SJCRH30 (cell line): Measurements from ENCODE around the gene MEOX2. TPM values are rescaled to one million over a fixed set of nuclear protein-coding genes. Genes with fewer than 3 reads are reported as not detected.

Source experiments
- DNase-seq, 2 experiments: peaks; one replicate each; pipeline ENCODE4 v3.0.0-alpha.2; 2015 to 2020
- H3K27ac ChIP-seq: fragments of 250-450 bp; sonication (Bioruptor Pico); 2 replicates; pipeline ENCODE4 v1.5.1; 2020; ENCODE audit warnings: mild to moderate bottlenecking, moderate library complexity
- H3K27me3 ChIP-seq: fragments of 250-450 bp; sonication (Bioruptor Pico); 2 replicates; pipeline ENCODE4 v1.5.1; 2020; ENCODE audit warnings: mild to moderate bottlenecking, moderate library complexity
- H3K36me3 ChIP-seq: fragments of 250-450 bp; sonication (Bioruptor Pico); 2 replicates; pipeline ENCODE4 v1.5.1; 2020; ENCODE audit warnings: mild to moderate bottlenecking, moderate library complexity
- H3K4me1 ChIP-seq: fragments of 250-450 bp; sonication (Bioruptor Pico); 2 replicates; pipeline ENCODE4 v1.5.1; 2020; ENCODE audit warnings: mild to moderate bottlenecking, moderate library complexity
- H3K4me3 ChIP-seq: fragments of 250-450 bp; sonication (Bioruptor Pico); 2 replicates; pipeline ENCODE4 v1.5.1; 2020; ENCODE audit warnings: mild to moderate bottlenecking, moderate library complexity
- H3K9me3 ChIP-seq: fragments of 250-450 bp; sonication (Bioruptor Pico); replicated peaks from 2 replicates; pipeline ENCODE4 v1.5.1; 2020; ENCODE audit warnings: mild to moderate bottlenecking, moderate library complexity
- total RNA-seq: library from RNA; depleted of rRNA; stranded (reverse); fragments of >200 nt; shearing (Covaris generic); gene quantifications from 2 replicates; pipeline ENCODE4 v1.2.3, GENCODE V29; 2014

The MEOX2 gene
- total RNA-seq, 1 experiment from 2014 or later: not detected

DNA sequence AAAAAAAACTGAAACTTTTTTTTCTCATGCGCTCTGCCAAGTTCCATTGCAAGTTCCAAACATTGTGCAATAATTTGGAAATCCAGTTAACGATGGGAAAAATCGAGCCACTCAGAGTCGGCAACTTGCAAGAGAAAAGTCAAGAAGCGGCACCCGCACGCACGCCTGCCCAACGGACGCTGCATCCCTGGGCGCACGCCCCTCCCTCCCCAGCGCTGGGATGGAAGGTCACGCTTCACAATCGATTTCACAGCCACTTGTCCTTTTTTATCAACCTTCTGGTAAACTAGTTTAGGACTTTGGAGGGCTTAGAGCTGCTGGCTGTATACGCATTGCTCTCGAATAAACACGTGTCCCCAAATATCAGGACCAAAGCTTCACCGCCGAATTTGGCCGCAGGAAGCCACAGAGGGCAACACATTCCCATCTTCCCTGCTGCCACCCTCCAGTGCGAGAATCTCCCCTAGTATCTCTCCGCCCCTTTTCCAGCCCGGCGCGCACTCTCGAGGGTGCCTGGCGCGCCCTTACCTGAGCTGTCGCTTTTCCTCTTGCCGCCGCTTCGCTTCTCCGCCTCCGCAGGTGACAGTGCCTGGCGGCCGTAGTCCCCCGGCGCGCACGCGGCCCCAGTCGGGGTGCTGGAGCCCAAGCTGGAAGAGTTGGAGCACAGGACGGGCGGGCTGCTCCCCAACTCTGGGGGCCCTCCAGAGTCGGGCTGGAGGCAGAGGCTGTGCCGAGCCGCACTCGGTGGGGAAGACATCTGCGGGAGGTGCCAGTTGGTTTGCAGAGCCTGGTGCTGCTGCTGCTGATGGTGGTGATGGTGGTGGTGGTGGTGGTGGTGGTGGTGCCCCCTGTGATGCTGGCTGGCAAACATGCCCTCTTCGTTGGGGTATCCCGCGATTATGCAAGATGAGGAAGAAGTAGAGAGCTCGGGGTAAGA, 857 bp downstream of the MEOX2 start:
- no peaks in the 10 kb centered on the region for H3K4me1 ChIP-seq

DNA sequence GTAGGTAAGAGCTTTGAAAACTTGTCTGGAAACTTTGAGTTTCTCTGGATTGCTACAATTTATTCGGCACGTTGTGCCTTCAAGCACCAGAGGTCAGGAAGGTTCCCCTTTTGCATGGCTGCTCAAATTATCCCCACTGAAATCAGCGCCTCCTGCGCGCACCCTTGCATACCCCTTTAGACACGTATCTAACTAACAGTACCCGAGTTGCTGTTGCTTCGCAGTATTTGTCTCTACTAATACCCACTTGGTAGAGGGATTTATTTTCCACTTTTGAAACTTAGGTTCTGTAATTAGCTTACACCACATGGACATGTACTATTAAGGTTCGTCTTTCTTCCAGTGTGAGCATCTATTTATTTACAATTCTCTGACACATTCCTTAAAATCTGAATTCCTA, 1.6 kb downstream of the MEOX2 start:
- H3K4me1 ChIP-seq: no peaks in the 10 kb centered on the region
- DNase-seq: no peak
- no peaks in the 10 kb centered on the region for H3K9me3 ChIP-seq
- H3K36me3 ChIP-seq: no peaks in the 10 kb centered on the region
- H3K27me3 ChIP-seq: no peaks in the 10 kb centered on the region
- no peak overlapping the region for H3K4me3 ChIP-seq
- no peak overlapping the region for H3K27ac ChIP-seq

More for the DNA sequence above, 857 bp downstream of the MEOX2 start:
- Histone ChIP-seq H3K9me3 (no peaks in the 10 kb centered on the region), H3K4me3 (no peak overlapping the region), H3K27ac (no peak overlapping the region), H3K36me3 (no peaks in the 10 kb centered on the region), H3K27me3 (no peaks in the 10 kb centered on the region)
- DNase-seq: no peak

DNA sequence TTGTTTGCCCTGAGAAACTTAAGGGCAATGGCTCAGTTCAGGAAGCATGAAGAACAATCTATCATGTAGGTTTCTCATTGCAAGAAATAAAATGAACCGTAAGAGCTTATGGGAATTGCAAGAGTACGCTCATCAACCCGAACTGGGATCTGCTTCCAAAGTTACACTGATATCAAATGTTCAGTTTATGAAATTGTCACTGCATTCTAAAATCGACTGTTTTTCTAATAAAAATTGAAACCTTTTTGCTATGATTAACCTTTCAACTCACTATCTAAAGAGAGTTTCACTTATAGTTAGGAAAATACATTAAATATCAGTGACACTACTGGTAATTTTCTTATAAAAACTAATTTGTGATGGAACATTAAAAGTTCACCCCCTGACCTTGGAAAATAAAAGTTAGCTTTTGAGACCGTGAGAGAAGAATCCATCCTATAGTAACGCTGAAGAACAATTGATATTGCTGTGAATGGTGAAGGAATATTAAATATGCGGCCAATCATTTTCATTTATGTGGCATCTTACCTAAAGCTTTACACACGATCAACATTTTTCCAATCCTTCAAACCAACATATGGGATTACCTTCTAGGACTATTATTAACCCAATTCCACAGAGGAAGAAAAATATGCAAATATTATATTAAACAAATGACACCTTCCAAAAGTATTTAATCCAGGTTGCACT, 2.2 kb downstream of the MEOX2 start:
- Histone ChIP-seq H3K9me3 (no peaks in the 10 kb centered on the region), H3K36me3 (no peaks in the 10 kb centered on the region), H3K4me3 (no peak overlapping the region), H3K4me1 (no peaks in the 10 kb centered on the region), H3K27ac (no peak overlapping the region), H3K27me3 (no peaks in the 10 kb centered on the region)
- no peak for DNase-seq

DNA sequence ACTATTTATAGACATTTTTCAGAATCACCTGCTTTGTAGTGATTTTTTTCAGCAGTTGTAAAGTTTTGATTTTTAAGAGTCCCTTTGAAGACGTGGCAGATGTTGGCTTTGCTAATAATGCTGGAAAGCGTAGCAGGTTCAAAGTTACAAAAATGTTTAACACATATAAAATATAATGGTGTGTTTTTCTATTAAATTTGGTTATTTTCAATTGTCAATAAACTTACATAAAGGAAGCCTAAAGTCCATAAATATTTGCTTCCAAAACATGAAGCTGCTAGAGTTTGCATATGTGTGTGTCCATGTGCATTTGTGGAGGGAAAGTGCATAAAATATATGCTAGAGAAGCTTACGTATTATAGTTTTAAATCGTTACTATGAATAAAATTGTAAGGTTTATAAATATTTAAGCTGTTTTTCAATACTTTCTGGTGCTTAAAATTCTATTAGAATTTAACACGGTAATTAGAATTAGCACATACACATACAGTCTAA, 3.7 kb downstream of the MEOX2 start:
- no peaks in the 10 kb centered on the region for H3K9me3 ChIP-seq
- H3K27ac ChIP-seq: no peak overlapping the region
- no peaks in the 10 kb centered on the region for H3K27me3 ChIP-seq
- H3K36me3 ChIP-seq: no peaks in the 10 kb centered on the region
- no peaks in the 10 kb centered on the region for H3K4me1 ChIP-seq
- no peak overlapping the region for H3K4me3 ChIP-seq
- DNase-seq: no peak

DNA sequence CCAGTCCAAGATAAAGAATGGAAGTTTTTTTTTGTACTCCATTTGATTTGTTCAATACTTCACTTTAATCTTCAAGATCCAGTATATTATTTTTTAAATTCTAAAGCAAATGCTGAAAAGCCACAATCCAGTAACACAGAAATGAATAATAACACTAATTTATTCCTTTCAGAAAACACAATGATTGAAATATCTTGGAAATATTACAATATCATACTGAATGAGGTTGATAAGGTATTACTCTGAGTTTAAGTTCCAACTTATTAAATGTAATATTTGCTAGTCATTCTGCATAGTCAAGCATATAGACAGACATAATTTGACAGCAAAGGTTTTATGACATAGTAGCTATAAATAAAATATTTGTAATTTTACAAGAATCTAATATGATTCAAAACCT, 4.4 kb downstream of the MEOX2 start:
- H3K4me3 ChIP-seq: no peak overlapping the region
- no peaks in the 10 kb centered on the region for H3K4me1 ChIP-seq
- no peaks in the 10 kb centered on the region for H3K27me3 ChIP-seq
- H3K36me3 ChIP-seq: no peaks in the 10 kb centered on the region
- no peaks in the 10 kb centered on the region for H3K9me3 ChIP-seq
- no peak for DNase-seq
- H3K27ac ChIP-seq: no peak overlapping the region

DNA sequence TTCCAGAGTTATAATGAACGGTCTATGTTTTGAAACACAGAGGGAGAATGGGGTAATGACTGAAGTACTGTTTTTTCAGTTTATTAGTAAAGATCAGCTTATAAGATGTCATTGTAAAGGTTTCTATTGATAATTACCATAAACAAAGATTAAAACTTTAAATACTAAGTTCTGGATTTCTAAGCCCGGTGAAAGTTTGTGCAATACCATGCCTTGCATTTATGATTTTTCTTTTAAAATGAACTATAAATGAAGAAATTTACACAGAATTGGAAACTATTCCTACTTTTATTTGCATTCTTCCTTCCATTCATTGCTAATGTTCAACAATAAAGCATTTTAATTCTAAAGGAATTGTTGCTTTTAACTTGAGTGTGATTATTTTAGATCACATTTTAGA, 4.9 kb downstream of the MEOX2 start:
- DNase-seq: no peak
- Histone ChIP-seq H3K36me3 (no peaks in the 10 kb centered on the region), H3K27me3 (no peaks in the 10 kb centered on the region), H3K27ac (no peak overlapping the region), H3K9me3 (no peaks in the 10 kb centered on the region), H3K4me1 (no peaks in the 10 kb centered on the region), H3K4me3 (no peak overlapping the region)

DNA sequence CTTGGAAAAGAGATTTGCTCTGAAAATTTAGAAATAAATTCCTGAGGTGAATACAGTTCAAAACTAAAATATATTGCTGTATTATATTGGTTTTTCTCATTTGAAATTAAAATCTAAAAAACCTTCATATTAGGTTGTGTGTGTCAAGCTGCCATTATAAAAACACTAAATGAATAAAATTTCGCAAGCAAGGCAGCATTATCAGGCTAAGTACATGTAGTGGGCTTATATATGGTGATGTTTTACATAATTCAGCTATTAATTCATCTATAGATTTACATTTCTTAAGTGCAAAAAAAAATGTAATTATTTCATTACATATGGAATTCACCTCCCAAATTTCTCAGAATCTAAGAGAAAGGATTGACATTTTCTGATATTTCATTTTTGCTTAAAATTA, 5.3 kb downstream of the MEOX2 start:
- no peak overlapping the region for H3K4me3 ChIP-seq
- no peaks in the 10 kb centered on the region for H3K9me3 ChIP-seq
- no peak for DNase-seq
- H3K27ac ChIP-seq: no peak overlapping the region
- H3K27me3 ChIP-seq: no peaks in the 10 kb centered on the region
- H3K4me1 ChIP-seq: no peaks in the 10 kb centered on the region
- H3K36me3 ChIP-seq: no peaks in the 10 kb centered on the region

DNA sequence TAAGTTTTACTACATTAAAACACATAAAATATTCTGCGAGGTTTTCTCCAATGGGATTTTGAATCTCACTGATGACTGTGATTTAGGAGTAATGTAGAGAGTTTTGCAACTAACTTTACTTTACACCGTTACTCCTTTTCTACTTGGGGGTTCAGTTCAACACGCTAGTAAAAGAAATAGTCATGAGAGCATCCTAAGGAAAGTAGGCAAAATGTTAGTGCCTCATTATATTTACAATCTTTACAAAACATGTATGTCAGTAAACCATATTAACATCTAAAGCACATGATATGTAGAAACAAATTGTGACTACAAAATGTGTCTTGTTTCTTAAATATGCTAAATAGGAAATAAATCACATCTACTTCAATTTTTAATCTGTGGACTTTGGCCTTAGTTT, 6.0 kb downstream of the MEOX2 start:
- H3K9me3 ChIP-seq: no peaks in the 10 kb centered on the region
- H3K27me3 ChIP-seq: no peaks in the 10 kb centered on the region
- no peak for DNase-seq
- no peaks in the 10 kb centered on the region for H3K36me3 ChIP-seq
- H3K4me1 ChIP-seq: no peaks in the 10 kb centered on the region
- H3K27ac ChIP-seq: no peak overlapping the region
- H3K4me3 ChIP-seq: no peak overlapping the region

DNA sequence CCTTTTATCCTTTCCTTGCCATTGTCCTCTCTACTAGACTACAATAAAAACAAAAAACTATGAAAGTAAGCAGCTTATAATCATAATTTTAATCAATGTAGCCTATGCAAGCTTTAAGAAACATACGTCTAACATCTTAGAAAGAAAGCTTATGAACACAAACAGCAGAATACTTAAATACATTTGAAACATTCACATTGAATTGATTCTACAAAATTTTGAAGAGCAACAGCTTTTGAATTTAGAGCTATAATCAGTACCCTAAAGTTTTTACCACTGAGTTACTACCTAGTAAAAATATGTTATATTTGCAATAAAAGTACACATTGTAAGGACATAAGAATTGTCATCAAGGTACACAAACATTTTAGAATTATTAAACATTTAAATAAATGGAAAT, 7.2 kb downstream of the MEOX2 start:
- Histone ChIP-seq H3K4me3 (no peak overlapping the region), H3K4me1 (no peaks in the 10 kb centered on the region), H3K27me3 (no peaks in the 10 kb centered on the region), H3K36me3 (no peaks in the 10 kb centered on the region), H3K27ac (no peak overlapping the region), H3K9me3 (no peaks in the 10 kb centered on the region)
- DNase-seq: no peak

DNA sequence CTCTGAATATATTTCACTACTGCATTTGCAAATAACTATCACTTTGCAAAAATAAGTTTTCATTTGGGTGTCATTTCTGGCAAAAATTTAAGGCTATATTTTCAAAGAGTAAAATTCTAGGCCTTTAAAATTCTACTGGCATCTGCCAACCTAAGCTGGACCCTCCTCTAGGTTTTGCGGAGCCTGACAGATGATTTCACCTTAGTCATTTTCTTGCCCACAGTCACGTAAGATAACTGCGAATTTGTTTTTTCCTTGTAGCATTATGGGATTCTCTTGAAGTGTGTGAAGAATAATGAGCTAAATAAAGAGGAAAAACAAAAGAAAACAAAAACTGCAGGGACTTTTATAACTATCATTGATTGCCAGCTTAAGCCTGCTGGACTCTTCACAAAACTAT, 7.8 kb downstream of the MEOX2 start:
- Histone ChIP-seq H3K4me3 (no peak overlapping the region), H3K27ac (no peak overlapping the region)

DNA sequence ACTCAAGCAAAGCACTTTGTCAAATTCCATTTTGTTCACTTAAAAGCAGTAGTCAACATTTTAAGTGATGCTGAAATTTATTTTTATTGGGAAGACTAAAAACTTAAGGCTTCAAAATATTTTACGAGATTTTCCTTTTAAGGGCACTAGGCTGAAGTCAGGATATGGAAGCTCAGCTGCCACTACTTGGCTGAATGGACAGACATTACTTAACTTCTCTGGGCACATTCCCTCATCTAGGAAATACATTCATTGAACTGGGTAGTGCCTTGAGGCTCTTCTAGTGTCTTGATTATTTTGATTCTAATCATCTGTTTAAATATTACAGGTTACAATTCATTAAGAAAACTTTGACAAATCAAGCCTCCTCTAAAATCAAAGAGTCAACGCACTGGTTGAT, 11.1 kb downstream of the MEOX2 start:
- H3K27ac ChIP-seq: no peak overlapping the region
- DNase-seq: no peak
- H3K36me3 ChIP-seq: no peaks in the 10 kb centered on the region
- H3K4me1 ChIP-seq: no peaks in the 10 kb centered on the region
- H3K27me3 ChIP-seq: no peaks in the 10 kb centered on the region
- no peaks in the 10 kb centered on the region for H3K9me3 ChIP-seq
- H3K4me3 ChIP-seq: no peak overlapping the region

More for the DNA sequence above, 7.8 kb downstream of the MEOX2 start:
- DNase-seq: no peak
- Histone ChIP-seq H3K36me3 (no peaks in the 10 kb centered on the region), H3K4me1 (no peaks in the 10 kb centered on the region), H3K9me3 (no peaks in the 10 kb centered on the region), H3K27me3 (no peaks in the 10 kb centered on the region)

DNA sequence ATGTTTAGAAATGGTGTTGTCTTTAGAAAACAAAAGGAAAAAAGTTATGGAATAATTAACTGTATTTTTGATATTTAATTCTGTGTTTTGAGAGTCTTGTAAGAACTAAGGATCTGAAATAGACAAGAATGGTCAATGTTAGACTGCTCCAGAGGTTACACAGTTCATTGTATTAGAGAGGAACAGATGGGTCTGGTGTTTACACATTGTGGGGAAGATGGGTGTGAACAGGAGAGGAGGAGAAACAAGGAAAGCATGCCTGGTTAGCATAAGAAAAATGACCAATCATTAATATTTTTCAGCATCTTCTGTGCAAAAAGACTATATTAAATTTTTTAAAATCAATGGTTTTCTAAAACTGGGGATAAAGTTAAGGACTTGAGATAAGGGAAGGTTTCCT, 11.9 kb downstream of the MEOX2 start:
- Histone ChIP-seq H3K36me3 (no peaks in the 10 kb centered on the region), H3K27ac (no peak overlapping the region), H3K27me3 (no peaks in the 10 kb centered on the region), H3K4me3 (no peak overlapping the region), H3K4me1 (no peaks in the 10 kb centered on the region), H3K9me3 (no peaks in the 10 kb centered on the region)
- DNase-seq: no peak

DNA sequence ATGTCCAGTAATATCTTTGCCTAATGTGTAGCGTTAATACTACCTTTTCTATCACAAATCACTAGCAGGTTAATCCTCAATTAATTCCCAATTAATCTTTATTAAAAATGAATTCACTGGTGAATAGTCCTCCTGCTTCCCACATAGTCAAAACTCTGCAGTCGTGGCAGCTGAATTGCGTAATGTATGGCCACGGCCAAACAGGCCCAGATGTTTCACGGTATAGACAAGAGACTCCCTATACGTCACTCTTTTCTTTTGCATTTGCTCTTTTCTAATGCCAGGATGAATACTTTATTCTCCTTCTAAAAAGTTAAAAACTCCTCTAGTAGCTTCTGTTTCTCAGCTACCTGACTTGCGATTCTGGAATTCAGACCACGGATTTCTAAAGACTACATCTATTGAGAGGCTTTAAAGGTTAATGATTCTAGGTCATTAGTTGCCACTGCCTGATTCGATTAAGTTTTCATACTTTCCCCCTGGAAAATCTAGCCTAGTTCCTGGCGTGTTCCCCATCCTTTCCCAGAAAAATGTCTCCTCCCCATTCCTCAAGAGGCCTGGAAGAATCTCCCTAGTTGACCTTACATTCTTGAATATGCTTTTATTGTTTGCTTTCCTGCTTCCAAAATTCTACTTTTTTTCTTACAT, 16.9 kb downstream of the MEOX2 start:
- Histone ChIP-seq H3K9me3 (no peaks in the 10 kb centered on the region), H3K27me3 (no peaks in the 10 kb centered on the region), H3K4me1 (no peaks in the 10 kb centered on the region), H3K4me3 (no peak overlapping the region), H3K27ac (no peak overlapping the region), H3K36me3 (no peaks in the 10 kb centered on the region)
- DNase-seq: no peak

DNA sequence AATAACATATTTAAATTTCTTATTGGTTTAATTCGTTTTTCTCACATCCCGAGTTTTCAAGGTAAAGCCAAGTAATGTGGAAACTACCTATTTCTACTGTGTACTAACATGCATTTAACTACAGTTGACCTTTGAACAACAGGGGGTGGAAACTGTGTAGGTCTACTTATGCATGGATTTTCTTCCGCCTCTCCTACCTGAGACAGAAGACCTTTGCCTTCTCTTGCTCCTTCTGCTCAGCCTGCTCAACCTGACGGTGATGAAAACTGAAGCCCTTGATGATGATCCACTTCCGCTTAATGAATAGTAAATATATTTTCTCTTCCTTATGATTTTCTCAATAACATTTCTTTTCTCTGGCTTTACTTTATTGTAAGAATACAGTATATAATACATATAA, 18.5 kb downstream of the MEOX2 start:
- no peaks in the 10 kb centered on the region for H3K36me3 ChIP-seq
- no peak for DNase-seq
- no peaks in the 10 kb centered on the region for H3K4me1 ChIP-seq
- H3K4me3 ChIP-seq: no peak overlapping the region
- H3K27me3 ChIP-seq: no peaks in the 10 kb centered on the region
- no peak overlapping the region for H3K27ac ChIP-seq
- H3K9me3 ChIP-seq: no peaks in the 10 kb centered on the region

DNA sequence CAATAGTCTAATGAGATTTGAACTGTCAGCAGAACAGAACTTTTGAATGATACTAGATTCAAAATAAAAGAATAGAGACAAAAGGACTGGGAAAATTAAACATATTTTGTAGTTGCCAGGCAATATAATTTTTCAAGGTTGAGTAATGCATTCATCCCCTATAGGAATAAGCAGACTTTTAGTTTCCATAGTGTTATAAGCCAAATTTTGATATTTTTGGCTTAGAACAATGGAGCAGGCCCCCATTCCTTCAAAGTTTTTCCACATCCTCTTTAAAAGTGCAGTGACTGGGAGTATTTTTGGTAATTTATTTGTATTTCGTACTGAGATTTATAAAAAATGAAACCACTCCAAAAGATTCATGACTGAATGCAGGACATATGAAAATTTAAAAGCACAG, 24.0 kb downstream of the MEOX2 start:
- H3K27me3 ChIP-seq: no peaks in the 10 kb centered on the region
- DNase-seq: no peak

More for the DNA sequence above, 24.0 kb downstream of the MEOX2 start:
- no peak overlapping the region for H3K4me3 ChIP-seq
- H3K4me1 ChIP-seq: no peaks in the 10 kb centered on the region
- no peaks in the 10 kb centered on the region for H3K36me3 ChIP-seq
- H3K9me3 ChIP-seq: no peaks in the 10 kb centered on the region
- no peak overlapping the region for H3K27ac ChIP-seq
